SK-N-SH (cell line): ENCODE results near the gene KLHDC10. TPM values are rescaled to one million over a fixed set of nuclear protein-coding genes. Genes with fewer than 3 reads are reported as not detected.
"Not testable (repeated sequence)": the region's sequence is repeated elsewhere in the genome, so short reads cannot be mapped to it uniquely, and the experiment has no call there.

Source experiments
- CTCF ChIA-PET: fragments of 300-600, 350-600 bp; formaldehyde crosslinking; extraction: SDS; loops from one replicate; lab custom pipeline; 2021; lab: Yijun Ruan, JAX
- POLR2A ChIA-PET: fragments of 350-600 bp; sonication (Branson Sonifier 250); formaldehyde crosslinking; extraction: SDS; loops from one replicate; lab custom pipeline; 2020; ENCODE audit warnings: antibody characterized with exemption, inconsistent platforms; lab: Yijun Ruan, JAX
- DNase-seq: peaks from one replicate; pipeline ENCODE4 v3.0.0; 2012
- H2AFZ ChIP-seq: fragments of 200-600 bp; sonication (generic); 2 replicates; pipeline ENCODE4 v1.8.1; 2016; ENCODE audit warnings: antibody characterized with exemption, mild to moderate bottlenecking, low read depth
- H3F3A ChIP-seq: fragments of 200-600 bp; sonication (generic); replicated peaks from 2 replicates; pipeline ENCODE3; 2016; ENCODE audit warnings: antibody characterized with exemption, mild to moderate bottlenecking; ENCODE audit not compliant: insufficient read depth
- H3K27ac ChIP-seq, 2 experiments: fragments of 200-500 bp in 1 of 2; fragments of 200-600 bp in 1 of 2; sonication (Bioruptor generic) in 1 of 2; sonication (generic), shearing (Covaris generic) in 1 of 2; 2 replicates each; pipeline versions ENCODE4 v1.5.1 to v1.6.1; 2014 to 2016; ENCODE audit warnings: low read depth in 2 of 2, inconsistent platforms in 1 of 2, low read length in 1 of 2, mild to moderate bottlenecking in 1 of 2, mixed read lengths in 1 of 2
- H3K27me3 ChIP-seq: fragments of 200-600 bp; sonication (generic), shearing (Covaris generic); 2 replicates; pipeline ENCODE4 v1.6.1; 2016; ENCODE audit warnings: mixed run types; ENCODE audit not compliant: insufficient read depth
- H3K36me3 ChIP-seq, 2 experiments: fragments of 200-500 bp in 1 of 2; fragments of 200-600 bp in 1 of 2; sonication (Bioruptor generic) in 1 of 2; sonication (generic) in 1 of 2; replicated peaks in 1 of 2; 2 replicates each; pipeline versions ENCODE3 to v1.5.1; 2014 to 2016; ENCODE audit warnings: low read length in 1 of 2, mild to moderate bottlenecking in 1 of 2; ENCODE audit not compliant: insufficient read depth in 2 of 2, control insufficient read depth in 1 of 2
- H3K4me1 ChIP-seq, 2 experiments: fragments of 200-500 bp in 1 of 2; fragments of 200-600 bp in 1 of 2; sonication (Bioruptor generic) in 1 of 2; sonication (generic), shearing (Covaris generic) in 1 of 2; 2 replicates each; pipeline versions ENCODE4 v1.5.1 to v1.6.1; 2014 to 2016; ENCODE audit warnings: low read depth in 1 of 2, low read length in 1 of 2, mixed run types in 1 of 2; ENCODE audit not compliant: insufficient read depth in 2 of 2, control insufficient read depth in 1 of 2
- H3K4me2 ChIP-seq: fragments of 200-600 bp; sonication (generic), shearing (Covaris generic); 2 replicates; pipeline ENCODE4 v1.6.1; 2017; ENCODE audit warnings: mixed run types
- H3K4me3 ChIP-seq, 2 experiments: fragments of 200-500 bp in 1 of 2; fragments of 200-600 bp in 1 of 2; sonication (Bioruptor generic) in 1 of 2; sonication (generic), shearing (Covaris generic) in 1 of 2; 2 replicates each; pipeline versions ENCODE4 v1.5.1 to v1.8.1; 2014 to 2016; ENCODE audit warnings: low read depth in 2 of 2, inconsistent platforms in 1 of 2, low read length in 1 of 2, mild to moderate bottlenecking in 1 of 2, mixed read lengths in 1 of 2, moderate library complexity in 1 of 2
- H3K79me2 ChIP-seq: fragments of 200-600 bp; sonication (generic); 2 replicates; pipeline ENCODE4 v1.8.1; 2017; ENCODE audit warnings: mild to moderate bottlenecking; ENCODE audit not compliant: insufficient read depth
- H3K9ac ChIP-seq: fragments of 200-600 bp; sonication (generic); 2 replicates; pipeline ENCODE4 v1.6.1; 2017; ENCODE audit warnings: mixed run types
- H3K9me2 ChIP-seq: fragments of 200-600 bp; sonication (generic); 2 replicates; pipeline ENCODE4 v1.6.1; 2017; ENCODE audit warnings: mixed run types
- H3K9me3 ChIP-seq: fragments of 200-600 bp; sonication (generic); 2 replicates; pipeline ENCODE4 v1.6.1; 2017; ENCODE audit warnings: mixed run types, mild to moderate bottlenecking, moderate library complexity
- H4K20me1 ChIP-seq: fragments of 200-600 bp; sonication (generic); 2 replicates; pipeline ENCODE4 v1.6.1; 2017; ENCODE audit warnings: mild to moderate bottlenecking, mixed run types; ENCODE audit not compliant: insufficient read depth
- GABPA ChIP-seq: IDR thresholded peaks from 2 replicates; pipeline ENCODE4 v1.4.0; 2012; ENCODE audit warnings: low read depth, mild to moderate bottlenecking
- JUND ChIP-seq: IDR thresholded peaks from 2 replicates; pipeline ENCODE4 v1.4.0; 2012
- MEF2A ChIP-seq: IDR thresholded peaks from 2 replicates; pipeline ENCODE4 v1.4.0; 2012; ENCODE audit warnings: low read depth, borderline replicate concordance
- TEAD4 ChIP-seq: IDR thresholded peaks from 2 replicates; pipeline ENCODE4 v1.4.0; 2012; ENCODE audit warnings: mild to moderate bottlenecking, borderline replicate concordance; ENCODE audit not compliant: insufficient read depth
- USF1 ChIP-seq: IDR thresholded peaks from 2 replicates; pipeline ENCODE4 v1.4.0; 2012; ENCODE audit warnings: low read depth, borderline replicate concordance
- USF2 ChIP-seq: fragments of 150-350 bp; IDR thresholded peaks from 2 replicates; pipeline ENCODE4 v1.6.1; 2017; ENCODE audit warnings: antibody characterized with exemption, low read length, low read depth, borderline replicate concordance
- YY1 ChIP-seq: IDR thresholded peaks from 2 replicates; pipeline ENCODE4 v1.4.0; 2012; ENCODE audit warnings: low read depth, mild to moderate bottlenecking
- WGBS: methylation state at CpG from one replicate; pipeline ENCODE4 v1.1.6; 2017; ENCODE audit warnings: low lambda C conversion rate; 5-methylcytosine and 5-hydroxymethylcytosine counted together
- polyA plus RNA-seq, 3 experiments: library from polyadenylated mRNA; depleted of rRNA; stranded (reverse); fragments of >200 nt; gene quantifications; 2 replicates each; pipeline ENCODE4 v1.2.3, GENCODE V29; 2012

The KLHDC10 gene
- polyA plus RNA-seq, 1 of the 3 experiments (the other 2 are of a cell fraction), result 15.9 TPM

GRCh38 chr7:130048906-130049305 is 21.4 kb upstream of the KLHDC10 start (continued):
- TF ChIP-seq USF2 (no peak), YY1 (no peak), TEAD4 (no peak), GABPA (no peak), JUND (no peak)

DNA sequence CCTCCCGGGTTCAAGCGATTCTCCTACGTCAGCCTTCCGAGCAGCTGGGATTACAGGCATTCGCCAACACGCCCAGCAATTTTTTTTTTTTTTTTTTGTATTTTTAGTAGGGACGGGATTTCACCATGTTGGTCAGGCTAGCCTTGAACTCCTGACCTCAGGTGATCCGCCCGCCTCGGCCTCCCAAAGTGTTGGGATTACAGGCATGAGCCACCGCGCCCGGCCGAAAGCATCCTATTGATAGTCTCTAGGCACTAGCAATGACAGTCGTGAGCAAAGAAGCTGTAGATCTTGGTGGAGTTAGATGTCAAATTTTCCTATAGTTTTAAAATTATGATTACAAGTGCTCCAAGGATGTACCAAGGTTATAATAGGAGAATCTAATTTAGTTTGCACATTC is 18.1 kb upstream of the KLHDC10 start:
- not testable (repeated sequence) for H3K9me2 ChIP-seq, H3K9ac ChIP-seq, H3K27ac ChIP-seq, H3K4me3 ChIP-seq, H3K9me3 ChIP-seq, H3F3A ChIP-seq, H3K4me1 ChIP-seq, H4K20me1 ChIP-seq, H3K4me2 ChIP-seq, H3K27me3 ChIP-seq, H2AFZ ChIP-seq, H3K36me3 ChIP-seq, DNase-seq
- peaks cover 33% of the 10 kb centered on the region for H3K79me2 ChIP-seq
- WGBS, result 97% methylated on average over 15 of the region's 15 CpGs
- POLR2A ChIA-PET, result interaction anchor here (0.6 kb wide), 1 partner anchor 59 kb away, joined by 3 read pairs; no protein-coding TSS in a partner anchor
- CTCF ChIA-PET, result interaction anchor here (1.2 to 4.0 kb wide), 5 partner anchors 10 to 706 kb away, joined by 3 to 12 read pairs (median 4); no protein-coding TSS in a partner anchor

DNA sequence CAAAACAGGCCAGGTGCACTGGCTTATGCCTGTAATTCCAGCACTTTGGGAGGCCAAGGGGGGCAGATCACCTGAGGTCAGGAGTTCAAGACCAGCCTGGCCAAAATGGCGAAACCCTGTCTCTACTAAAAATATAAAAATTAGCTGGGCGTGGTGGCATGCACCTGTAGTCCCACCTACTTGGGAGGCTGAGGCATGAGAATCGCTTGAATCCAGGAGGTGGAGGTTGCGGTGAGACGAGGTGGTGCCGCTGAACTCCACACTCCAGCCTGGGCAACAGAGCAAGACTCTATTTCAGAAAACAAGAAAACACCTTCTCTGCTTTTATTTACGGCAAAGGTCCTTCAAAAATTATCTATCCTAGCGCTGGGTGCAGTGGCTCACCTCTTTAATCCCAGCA is 15.1 kb upstream of the KLHDC10 start:
- CTCF ChIA-PET, result not testable (repeated sequence)

DNA sequence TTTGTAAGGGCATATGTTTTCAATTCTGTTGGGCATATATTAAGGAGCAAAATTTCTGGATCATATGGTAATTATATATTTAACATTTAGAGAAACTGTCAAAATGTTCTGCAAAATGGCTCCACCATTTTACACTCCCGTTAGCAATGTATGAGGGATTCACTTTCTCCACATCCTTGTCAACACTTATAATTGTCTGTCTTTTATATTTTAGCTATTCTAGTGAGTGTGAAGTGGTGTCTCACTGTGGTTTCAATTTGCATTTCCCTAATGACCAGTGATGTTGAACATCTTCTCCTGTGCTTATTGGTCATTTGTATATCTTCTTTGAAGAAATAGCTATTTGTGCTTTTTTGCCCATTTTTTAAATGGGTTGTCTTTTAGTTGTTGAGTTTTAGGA is 8.1 kb upstream of the KLHDC10 start:
- Histone ChIP-seq H3K4me3 (no peak overlapping the region), H3F3A (peaks cover 6% of the 10 kb centered on the region), H3K79me2 (no peaks in the 10 kb centered on the region), H2AFZ (no peak overlapping the region), H3K9ac (no peak overlapping the region), H3K27me3 (no peaks in the 10 kb centered on the region), H3K27ac (no peak overlapping the region)
- WGBS, result 40% methylated on average over 1 of the region's 1 CpG
- CTCF ChIA-PET, result interaction anchor here (0.7 to 2.3 kb wide), 10 partner anchors 10 to 708 kb away, joined by 3 to 12 read pairs (median 4); partner anchors contain the start of gene ZC3HC1
- POLR2A ChIA-PET, result no interaction called here
- TF ChIP-seq TEAD4 (no peak), USF1 (no peak), MEF2A (no peak), USF2 (no peak)
- TF ChIP-seq, all 33 proteins: peak for 0
- Histone ChIP-seq H3K4me1 (no peaks in the 10 kb centered on the region), H4K20me1 (no peaks in the 10 kb centered on the region), H3K4me2 (no peak overlapping the region), H3K9me3 (no peaks in the 10 kb centered on the region), H3K36me3 (no peaks in the 10 kb centered on the region), H3K9me2 (no peaks in the 10 kb centered on the region)
- DNase-seq, result no peak

More for the DNA sequence above, 15.1 kb upstream of the KLHDC10 start:
- not testable (repeated sequence) for H4K20me1 ChIP-seq, H3K9ac ChIP-seq, H3K4me3 ChIP-seq, H3K9me2 ChIP-seq, H3K9me3 ChIP-seq, H3K27me3 ChIP-seq, H3K4me1 ChIP-seq, H3K79me2 ChIP-seq, DNase-seq, H3K27ac ChIP-seq, H3K36me3 ChIP-seq, H3K4me2 ChIP-seq, H3F3A ChIP-seq, H2AFZ ChIP-seq
- POLR2A ChIA-PET, result interaction anchor here (0.6 kb wide), 1 partner anchor 186 kb away, joined by 5 read pairs; no protein-coding TSS in a partner anchor
- WGBS, result 94% methylated on average over 8 of the region's 8 CpGs
